Measurements from ENCODE around the gene ZNF488. TPM values are rescaled to one million over a fixed set of nuclear protein-coding genes. Genes with fewer than 3 reads are reported as not detected.

Gene ZNF488
- total and polyA plus RNA-seq, 10 of the 15 experiments (the other 5 are each of a cell fraction or from before 2014, with no cell fraction given), result not detected

- no peaks in the 10 kb centered on the region for H3K36me3 ChIP-seq (ENCODE audit: control insufficient read depth in 2 of 2, insufficient read depth in 2 of 2, low read length in 1 of 2)
- WGBS (ENCODE audit: insufficient coverage, insufficient replicate concordance, low lambda C conversion rate, missing lambda C conversion rate), result 11% methylated on average over 7 of the region's 7 CpGs
- ATAC-seq (no peak), DNase-seq (ENCODE audit: low read depth, low spot score) (no peak), FAIRE-seq (no peak)
- H4K20me1 ChIP-seq (ENCODE audit: control insufficient read depth, insufficient read depth), result no peaks in the 10 kb centered on the region; the same call in 1 of the 2 replicates
- no peaks in the 10 kb centered on the region for H3K79me2 ChIP-seq (ENCODE audit: control insufficient read depth, insufficient read depth, low read length)
- no peak for TF ChIP-seq POLR2AphosphoS5 (IDR thresholded peaks at IDR 0.05; ENCODE audit: low read length)
- no peak for TF ChIP-seq ZNF687 (IDR thresholded peaks at IDR 0.05)
- TF ChIP-seq CEBPZ (IDR thresholded peaks at IDR 0.05; ENCODE audit: low read depth, low read length), result no peak
- no peak for TF ChIP-seq MXI1 (IDR thresholded peaks at IDR 0.05; ENCODE audit: low read depth, low read length)
- no peak for TF ChIP-seq SMARCA5 (IDR thresholded peaks at IDR 0.05)
- TF ChIP-seq MYB (IDR thresholded peaks at IDR 0.05; ENCODE audit: borderline replicate concordance, low read depth, low read length), result no peak
- TF ChIP-seq POU2F2 (IDR thresholded peaks at IDR 0.05; ENCODE audit: borderline replicate concordance, low read depth, low read length), result no peak
- no peak for TF ChIP-seq TCF12 (IDR thresholded peaks at IDR 0.05; ENCODE audit: low read depth, low read length)
- no peak for TF ChIP-seq SP1 (IDR thresholded peaks at IDR 0.05; ENCODE audit: low read depth, low read length)
- no peak for TF ChIP-seq IKZF1 (conservative IDR thresholded peaks at IDR 0.05)
- no peak for TF ChIP-seq HCFC1 (IDR thresholded peaks at IDR 0.05; ENCODE audit: low read length)
- no peak for TF ChIP-seq CBFB (IDR thresholded peaks at IDR 0.05; ENCODE audit: low read depth)
- no peak for TF ChIP-seq CREM (IDR thresholded peaks at IDR 0.05; ENCODE audit: low read depth)
- no peak for TF ChIP-seq ZBED1 (IDR thresholded peaks at IDR 0.05; ENCODE audit: borderline replicate concordance)
- TF ChIP-seq CBX3 (IDR thresholded peaks at IDR 0.05; ENCODE audit: borderline replicate concordance, low read depth), result no peak
- no peak overlapping the region for H3K4me3 ChIP-seq
- H3K27ac ChIP-seq (ENCODE audit: control insufficient read depth, insufficient read depth), result no peak overlapping the region
- ChIA-PET CTCF (interaction anchor here (1.4 to 2.9 kb wide), 3 partner anchors 9 to 306 kb away, joined by 4 to 7 read pairs (median 5); no protein-coding TSS in a partner anchor), RAD21 (ENCODE audit: unreplicated experiment) (no interaction called here), SMC1A (ENCODE audit: uncharacterized antibody, unreplicated experiment) (no interaction called here), POLR2A (no interaction called here)
- no TSS peak for BruUV-seq (replicated peaks)
- no peak overlapping the region for H3K4me2 ChIP-seq (ENCODE audit: control insufficient read depth, insufficient read depth)
- no peaks in the 10 kb centered on the region for H3K9me3 ChIP-seq (replicated peaks; ENCODE audit: control insufficient read depth, insufficient read depth, low read length)
- no peaks in the 10 kb centered on the region; a peak in 2 of 4 replicates for H3K27me3 ChIP-seq (replicated peaks in 1 of 2; ENCODE audit: control insufficient read depth in 2 of 2, insufficient read depth in 2 of 2, low read length in 1 of 2)
- H3K4me1 ChIP-seq (ENCODE audit: control insufficient read depth, insufficient read depth, low read length), result no peaks in the 10 kb centered on the region
- in situ Hi-C loops (cut with MboI) (no loop called here), intact Hi-C loops (cut with micrococcal nuclease; ENCODE audit: unreplicated experiment) (no loop called here)
- no peak overlapping the region for H3K9ac ChIP-seq (ENCODE audit: control insufficient read depth, insufficient read depth, low read length)
- no peak overlapping the region for H2AFZ ChIP-seq (ENCODE audit: control insufficient read depth, low read depth, low read length)
Measured at GRCh38 chr10:47331954-47332353, 52.1 kb downstream of the ZNF488 start.
